Upper lobe of left lung (tissue), 4 donors: ENCODE data around the gene EFR3B.

Experiments
- POLR2AphosphoS5 ChIP-seq, 2 donors: sonication (generic); formaldehyde crosslinking; IDR thresholded peaks; one replicate each; pipeline ENCODE4 v1.5.1; 2017; ENCODE audit warnings: antibody characterized with exemption in 2 of 2
- TF ChIP-seq, protein P1 (sequence below), 6 experiments: fragments of 450-650 bp in 4 of 6; fragments of 200-600 bp in 2 of 6; sonication (generic) in 2 of 6; IDR thresholded peaks; one replicate each; pipeline ENCODE4 v1.5.1; 2016 to 2019; ENCODE audit warnings: antibody characterized with exemption in 6 of 6

DNA sequence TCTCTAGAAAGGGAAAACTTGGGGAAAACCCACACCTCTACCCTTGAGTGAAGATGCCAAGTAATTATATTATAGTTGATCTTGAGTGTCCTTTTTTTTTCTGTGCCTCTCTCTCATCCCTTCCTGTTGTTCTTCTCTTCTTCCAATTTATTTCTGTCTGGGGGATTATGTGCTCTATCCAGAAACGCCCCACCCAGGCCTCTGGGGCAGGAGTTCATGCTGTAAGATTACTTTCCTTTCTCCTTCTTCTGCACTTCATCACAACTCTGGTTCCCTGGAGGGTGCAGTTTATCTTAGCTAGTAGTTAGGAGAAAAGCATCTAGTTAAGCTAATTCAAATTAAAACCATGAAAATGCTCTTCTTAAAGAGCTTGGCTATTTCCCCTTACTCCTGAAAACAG, 39.8 kb upstream of the EFR3B start:
- TF ChIP-seq, protein P1, sequence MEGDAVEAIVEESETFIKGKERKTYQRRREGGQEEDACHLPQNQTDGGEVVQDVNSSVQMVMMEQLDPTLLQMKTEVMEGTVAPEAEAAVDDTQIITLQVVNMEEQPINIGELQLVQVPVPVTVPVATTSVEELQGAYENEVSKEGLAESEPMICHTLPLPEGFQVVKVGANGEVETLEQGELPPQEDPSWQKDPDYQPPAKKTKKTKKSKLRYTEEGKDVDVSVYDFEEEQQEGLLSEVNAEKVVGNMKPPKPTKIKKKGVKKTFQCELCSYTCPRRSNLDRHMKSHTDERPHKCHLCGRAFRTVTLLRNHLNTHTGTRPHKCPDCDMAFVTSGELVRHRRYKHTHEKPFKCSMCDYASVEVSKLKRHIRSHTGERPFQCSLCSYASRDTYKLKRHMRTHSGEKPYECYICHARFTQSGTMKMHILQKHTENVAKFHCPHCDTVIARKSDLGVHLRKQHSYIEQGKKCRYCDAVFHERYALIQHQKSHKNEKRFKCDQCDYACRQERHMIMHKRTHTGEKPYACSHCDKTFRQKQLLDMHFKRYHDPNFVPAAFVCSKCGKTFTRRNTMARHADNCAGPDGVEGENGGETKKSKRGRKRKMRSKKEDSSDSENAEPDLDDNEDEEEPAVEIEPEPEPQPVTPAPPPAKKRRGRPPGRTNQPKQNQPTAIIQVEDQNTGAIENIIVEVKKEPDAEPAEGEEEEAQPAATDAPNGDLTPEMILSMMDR (IDR thresholded peaks at IDR 0.05), result no peak
- TF ChIP-seq POLR2AphosphoS5 (IDR thresholded peaks at IDR 0.05), result no peak
